OCI-LY7 (cell line): ENCODE measurements around the gene FHOD3. TPM values are rescaled to one million over a fixed set of nuclear protein-coding genes. Genes with fewer than 3 reads are reported as not detected.

Experiments
- BruUV-seq: library from RNA; stranded (reverse); fragments of 400-500 nt; replicated peaks from 2 replicates; lab custom pipeline; 2021; lab: Mats Ljungman, UMichigan
- CTCF ChIA-PET: fragments of 300-600 bp; sonication (Branson Sonifier 250); formaldehyde crosslinking; loops from one replicate; lab custom pipeline; 2022; ENCODE audit warnings: antibody characterized with exemption; ENCODE audit not compliant: unreplicated experiment; lab: Charles Lee
- POLR2A ChIA-PET: fragments of 300-600 bp; sonication (Branson Sonifier 250); formaldehyde crosslinking; loops from one replicate; lab custom pipeline; 2022; ENCODE audit warnings: antibody characterized with exemption; lab: Charles Lee
- DNase-seq: peaks from one replicate; pipeline ENCODE4 v3.0.0-alpha.2; 2015; ENCODE audit warnings: low spot score
- H2AFZ ChIP-seq: fragments of 200-600 bp; sonication (generic), shearing (Covaris generic); 2 replicates; pipeline ENCODE4 v1.6.1; 2014; ENCODE audit warnings: mild to moderate bottlenecking, antibody characterized with exemption, low read length, moderate library complexity
- H3K27ac ChIP-seq: fragments of 200-600 bp; sonication (generic); 2 replicates; pipeline ENCODE4 v1.5.1; 2014; ENCODE audit warnings: mixed run types, low read depth, mild to moderate bottlenecking, moderate library complexity, low read length, inconsistent platforms; ENCODE audit not compliant: poor library complexity, severe bottlenecking
- H3K36me3 ChIP-seq: fragments of 200-600 bp; sonication (generic); 2 replicates; pipeline ENCODE4 v1.6.1; 2014; ENCODE audit warnings: mild to moderate bottlenecking, antibody characterized with exemption, low read length, moderate library complexity, mixed read lengths; ENCODE audit not compliant: insufficient read depth
- H3K4me1 ChIP-seq: fragments of 200-600 bp; sonication (generic); 2 replicates; pipeline ENCODE4 v1.5.1; 2014; ENCODE audit warnings: mild to moderate bottlenecking, low read length; ENCODE audit not compliant: insufficient read depth, poor library complexity, severe bottlenecking
- H3K4me2 ChIP-seq: fragments of 200-600 bp; sonication (generic); 2 replicates; pipeline ENCODE4 v1.6.1; 2014; ENCODE audit warnings: mild to moderate bottlenecking, low read length
- H3K4me3 ChIP-seq: fragments of 200-600 bp; sonication (generic); 2 replicates; pipeline ENCODE4 v1.5.1; 2014; ENCODE audit warnings: mild to moderate bottlenecking, low read depth, low read length; ENCODE audit not compliant: poor library complexity, severe bottlenecking
- H3K79me2 ChIP-seq: fragments of 200-600 bp; sonication (generic); 2 replicates; pipeline ENCODE4 v1.6.1; 2016; ENCODE audit warnings: low read depth, mild to moderate bottlenecking, low read length, moderate library complexity, mixed read lengths; ENCODE audit not compliant: insufficient read depth
- H3K9me2 ChIP-seq: fragments of 200-600 bp; sonication (generic); 2 replicates; pipeline ENCODE4 v1.6.1; 2016; ENCODE audit warnings: mild to moderate bottlenecking, low read length, mixed read lengths; ENCODE audit not compliant: insufficient read depth
- H3K9me3 ChIP-seq: fragments of 200-600 bp; sonication (generic); 2 replicates; pipeline ENCODE4 v1.6.1; 2014; ENCODE audit warnings: mild to moderate bottlenecking, mixed run types, low read length, mixed read lengths
- H4K20me1 ChIP-seq: fragments of 200-600 bp; sonication (generic); 2 replicates; pipeline ENCODE4 v1.6.1; 2014; ENCODE audit warnings: mild to moderate bottlenecking, antibody characterized with exemption, low read length, moderate library complexity, mixed read lengths; ENCODE audit not compliant: insufficient read depth
- CTCF ChIP-seq: fragments of 200-600 bp; sonication (generic); conservative IDR thresholded peaks from 2 replicates; pipeline ENCODE4 v1.5.1; 2014; ENCODE audit warnings: mild to moderate bottlenecking, antibody characterized with exemption, low read length, moderate library complexity, mixed read lengths
- EZH2phosphoT487 ChIP-seq: fragments of 200-600 bp; sonication (generic); IDR thresholded peaks from 2 replicates; pipeline ENCODE4 v1.6.1; 2018; ENCODE audit warnings: low read depth, borderline replicate concordance, mild to moderate bottlenecking, mixed run types, antibody characterized with exemption, low read length, moderate library complexity, mixed read lengths
- intact Hi-C: fragments of 100-400 bp; cut with micrococcal nuclease; formaldehyde crosslinking; loops from one replicate; pipeline ENCODE4 v1.10.0; 2022; ENCODE audit not compliant: unreplicated experiment
- total RNA-seq, 2 experiments: library from RNA; depleted of rRNA in 1 of 2; stranded (reverse); fragments of >200 nt in 1 of 2; shearing (Covaris generic) in 1 of 2; gene quantifications; 2 replicates each; pipeline ENCODE4 v1.2.3, GENCODE V29; 2014 to 2022

FHOD3 gene
- total RNA-seq, 2 experiments from 2014 or later: 0.06 to 2.4 TPM

DNA sequence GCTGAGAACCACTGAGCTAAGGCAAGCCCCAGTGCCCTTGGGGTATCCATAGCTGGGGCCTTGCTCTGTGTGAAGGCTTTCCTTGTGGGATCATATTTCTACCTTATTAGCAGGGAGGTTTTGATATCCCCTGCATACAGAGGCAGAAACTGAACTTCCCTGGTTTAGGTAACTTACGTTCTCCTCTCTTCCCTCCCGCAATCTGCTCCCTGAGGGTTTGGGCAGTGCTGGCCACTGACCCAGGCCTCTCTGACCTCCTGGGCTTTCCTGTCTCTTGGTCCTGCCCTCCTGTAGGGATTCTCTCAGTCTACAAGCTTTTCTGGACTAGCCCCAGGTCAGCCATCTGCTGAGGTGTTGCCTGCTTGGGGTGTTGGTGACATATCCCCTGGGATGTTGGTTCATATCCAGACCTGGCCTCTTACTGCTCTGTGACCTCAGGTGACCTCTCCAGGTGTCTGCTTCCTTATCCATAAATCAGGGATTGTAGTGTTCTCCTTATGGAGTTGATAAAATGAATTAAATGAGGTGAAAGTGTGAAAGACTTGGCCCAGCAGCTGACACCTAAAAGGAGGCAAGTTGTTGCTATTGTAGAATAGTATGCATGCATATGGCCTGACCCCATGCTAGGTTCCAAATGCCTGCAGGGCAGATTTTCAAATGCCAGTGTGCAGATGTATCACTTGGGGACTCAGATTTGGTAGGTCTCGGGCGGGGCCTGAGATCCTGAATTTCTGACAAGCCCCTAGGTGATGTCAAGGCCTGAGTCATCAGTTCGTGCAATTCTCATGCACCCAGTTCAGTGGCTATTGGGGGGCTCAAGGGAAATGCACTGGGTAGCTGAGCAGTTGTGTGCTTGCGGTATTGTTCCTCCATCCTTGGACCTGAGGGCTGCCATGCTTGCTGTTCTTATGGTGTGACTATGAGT is 106.6 kb downstream of the FHOD3 start:
- H3K27ac ChIP-seq: no peak overlapping the region
- no TSS peak for BruUV-seq
- no peaks in the 10 kb centered on the region for H3K4me1 ChIP-seq
- CTCF ChIA-PET: no interaction called here
- no peak overlapping the region for H3K4me3 ChIP-seq
- H2AFZ ChIP-seq: no peak overlapping the region
- no peak for TF ChIP-seq CTCF
- no peak for TF ChIP-seq EZH2phosphoT487
- no peaks in the 10 kb centered on the region for H3K9me2 ChIP-seq
- intact Hi-C loops: no loop called here
- no peak for DNase-seq
- H3K9me3 ChIP-seq: no peaks in the 10 kb centered on the region
- H4K20me1 ChIP-seq: no peaks in the 10 kb centered on the region
- H3K79me2 ChIP-seq: no peaks in the 10 kb centered on the region
- POLR2A ChIA-PET: no interaction called here
- no peak overlapping the region for H3K4me2 ChIP-seq
- H3K36me3 ChIP-seq: no peaks in the 10 kb centered on the region

GRCh38 chr18:36405611-36406010 is 108.1 kb downstream of the FHOD3 start:
- Histone ChIP-seq H3K27ac (no peak overlapping the region), H3K9me2 (no peaks in the 10 kb centered on the region), H3K4me1 (no peaks in the 10 kb centered on the region), H2AFZ (no peak overlapping the region), H3K9me3 (no peaks in the 10 kb centered on the region), H3K36me3 (no peaks in the 10 kb centered on the region), H3K79me2 (no peaks in the 10 kb centered on the region), H3K4me3 (no peak overlapping the region), H4K20me1 (no peaks in the 10 kb centered on the region), H3K4me2 (no peak overlapping the region)
- BruUV-seq: no TSS peak
- CTCF ChIA-PET: no interaction called here
- no peak for DNase-seq
- POLR2A ChIA-PET: no interaction called here
- TF ChIP-seq EZH2phosphoT487: no peak
- no peak for TF ChIP-seq CTCF
- intact Hi-C loops: no loop called here

DNA sequence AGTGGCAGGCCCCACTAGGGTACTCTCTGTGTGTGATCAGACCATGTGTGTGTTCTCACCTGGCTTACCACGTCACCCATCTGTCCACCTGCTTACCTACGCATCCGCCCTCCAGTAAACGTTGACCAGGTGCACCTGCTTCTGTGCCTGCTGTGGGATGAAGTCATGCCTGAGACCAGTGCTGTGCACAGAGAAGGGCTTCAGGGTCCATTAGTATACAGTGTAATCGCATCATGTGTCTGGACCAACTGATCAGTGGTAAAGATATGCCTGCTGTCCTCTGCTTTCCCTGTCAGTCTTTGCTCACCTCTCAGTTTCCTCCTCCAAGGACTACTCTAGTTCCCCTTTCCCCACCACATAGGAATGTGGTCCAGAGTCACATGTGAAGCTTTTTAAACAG is 109.3 kb downstream of the FHOD3 start:
- no peak overlapping the region for H3K4me3 ChIP-seq
- no peak for TF ChIP-seq CTCF
- no peak for TF ChIP-seq EZH2phosphoT487
- no peak for DNase-seq
- no peaks in the 10 kb centered on the region for H3K4me1 ChIP-seq
- no peaks in the 10 kb centered on the region for H3K36me3 ChIP-seq
- H4K20me1 ChIP-seq: no peaks in the 10 kb centered on the region
- no TSS peak for BruUV-seq
- intact Hi-C loops: no loop called here
- no peak overlapping the region for H3K27ac ChIP-seq
- H3K4me2 ChIP-seq: no peak overlapping the region
- H2AFZ ChIP-seq: no peak overlapping the region
- H3K9me2 ChIP-seq: no peaks in the 10 kb centered on the region
- H3K9me3 ChIP-seq: no peaks in the 10 kb centered on the region
- H3K79me2 ChIP-seq: no peaks in the 10 kb centered on the region
- CTCF ChIA-PET: no interaction called here
- POLR2A ChIA-PET: interaction anchor here (0.5 kb wide), 1 partner anchor 29 kb away, joined by 3 read pairs; no protein-coding TSS in a partner anchor
